Left forelimb (tissue), 1 donor: ENCODE results near the gene CSNK2B.
"Not testable (repeated sequence)": the region's sequence is repeated elsewhere in the genome, so short reads cannot be mapped to it uniquely, and the experiment has no call there.

ENCODE experiments used
- DNase-seq: peaks from one replicate; pipeline ENCODE4 v3.0.0-alpha.2; 2018; ENCODE audit warnings: low spot score

CSNK2B gene

GRCh38 chr6:31687860-31688693 lies 22.2 kb downstream of the CSNK2B start:
- no peak for DNase-seq

GRCh38 chr6:31689249-31690110 lies 23.6 kb downstream of the CSNK2B start:
- DNase-seq = no peak

GRCh38 chr6:31690231-31691077 lies 24.6 kb downstream of the CSNK2B start:
- no peak for DNase-seq

- DNase-seq = no peak
These were observed 25.2 kb downstream of the CSNK2B start for GRCh38 chr6:31691078-31691463.

GRCh38 chr6:31691564-31692108 lies 25.8 kb downstream of the CSNK2B start:
- no peak for DNase-seq

GRCh38 chr6:31692353-31692752 lies 26.5 kb downstream of the CSNK2B start:
- DNase-seq = no peak

- DNase-seq = no peak
These were observed 27.0 kb downstream of the CSNK2B start for GRCh38 chr6:31692886-31693285.

- no peak for DNase-seq
These were observed 27.7 kb downstream of the CSNK2B start for GRCh38 chr6:31693535-31693934.

GRCh38 chr6:31697555-31697954 lies 31.7 kb downstream of the CSNK2B start:
- DNase-seq = no peak

- DNase-seq = no peak
These were observed 35.0 kb downstream of the CSNK2B start for GRCh38 chr6:31700740-31701401.

- DNase-seq = no peak
These were observed 36.0 kb downstream of the CSNK2B start for GRCh38 chr6:31701666-31702404.

GRCh38 chr6:31702405-31702818 lies 36.5 kb downstream of the CSNK2B start:
- no peak for DNase-seq

GRCh38 chr6:31702819-31703716 lies 37.2 kb downstream of the CSNK2B start, which contains the start of gene ABHD16A:
Gene ABHD16A (minus strand): TSS chr6:31703324. CDS start chr6:31703281, 43 bp downstream.
- DNase-seq = peak; percentile 99

- no peak for DNase-seq
These were observed 40.1 kb downstream of the CSNK2B start for GRCh38 chr6:31705931-31706330.

- DNase-seq = no peak
These were observed 40.7 kb downstream of the CSNK2B start, which contains the start of gene LY6G6F for GRCh38 chr6:31706599-31706998. Gene LY6G6F (plus strand): TSS chr6:31706866. CDS start chr6:31706907, 41 bp downstream.

- DNase-seq = no peak
These were observed 41.8 kb downstream of the CSNK2B start for GRCh38 chr6:31707701-31708100.

GRCh38 chr6:31708224-31708623 lies 42.3 kb downstream of the CSNK2B start:
- no peak for DNase-seq

- not testable (repeated sequence) for DNase-seq
These were observed 43.3 kb downstream of the CSNK2B start for GRCh38 chr6:31709157-31709556.

- no peak for DNase-seq
These were observed 44.8 kb downstream of the CSNK2B start for GRCh38 chr6:31710523-31711219.
